A549 (cell line): ENCODE data around the gene TMEM45A. TPM values are rescaled to one million over a fixed set of nuclear protein-coding genes. Genes with fewer than 3 reads are reported as not detected.
A peak's percentile ranks its signal among the peaks of the same experiment; 100 is the strongest.

Experiments used
- ATAC-seq, 2 experiments: fragments of 200-7000 bp in 1 of 2; fragments of >200 bp in 1 of 2; cut with Nextera tagmentation in 1 of 2; cut with Tn5 transposase in 1 of 2; 3 replicates each; pipeline versions ENCODE4 v1.8.0 to v1.9.1; 2018 to 2020; ENCODE audit warnings: mild to moderate bottlenecking in 1 of 2, moderate library complexity in 1 of 2
- CTCF ChIA-PET: fragments of 300-600 bp; sonication (Branson Sonifier 250); formaldehyde crosslinking; extraction: SDS; loops from one replicate; lab custom pipeline; 2021; ENCODE audit warnings: antibody characterized with exemption, inconsistent platforms; lab: Yijun Ruan, JAX
- POLR2A ChIA-PET: fragments of 350-600 bp; formaldehyde crosslinking; extraction: SDS; loops from one replicate; lab custom pipeline; 2021; ENCODE audit warnings: antibody characterized with exemption, inconsistent platforms; lab: Yijun Ruan, JAX
- DNase-seq, 2 experiments: peaks; one replicate each; pipeline versions ENCODE4 v3.0.0 to v3.0.0-alpha.2; 2011 to 2016; ENCODE audit warnings: low read depth in 1 of 2, low spot score in 1 of 2
- FAIRE-seq: peaks from 2 replicates; lab custom pipeline; 2011; peaks lifted over from hg19 to GRCh38; lab: Jason Lieb, UNC
- H3K27ac ChIP-seq, 2 experiments: fragments of >200 bp; sonication (Bioruptor Twin); formaldehyde crosslinking; 3 replicates each; pipeline ENCODE4 v1.5.1; 2016 to 2017
- H3K4me1 ChIP-seq: fragments of >200 bp; sonication (Bioruptor Twin); formaldehyde crosslinking; 3 replicates; pipeline ENCODE4 v1.6.1; 2016
- H3K4me2 ChIP-seq: fragments of >200 bp; sonication (Bioruptor Twin); formaldehyde crosslinking; 3 replicates; pipeline ENCODE4 v1.6.1; 2016
- H3K4me3 ChIP-seq: fragments of >200 bp; sonication (Bioruptor Twin); formaldehyde crosslinking; 3 replicates; pipeline ENCODE4 v1.5.1; 2016
- H3K9me3 ChIP-seq: fragments of >200 bp; sonication (Bioruptor Twin); formaldehyde crosslinking; 3 replicates; pipeline ENCODE4 v1.6.1; 2016
- CBX8 ChIP-seq: fragments of 200-600 bp; sonication (generic); IDR thresholded peaks from 2 replicates; pipeline ENCODE4 v1.6.1; 2016
- CEBPB ChIP-seq, 2 experiments: fragments of >200 bp in 1 of 2; sonication (Bioruptor Twin) in 1 of 2; formaldehyde crosslinking in 1 of 2; IDR thresholded peaks; 2 replicates each; pipeline ENCODE4 v1.6.1; 2012 to 2016
- EP300 ChIP-seq, 2 experiments: fragments of >200 bp; sonication (Bioruptor Twin); formaldehyde crosslinking; IDR thresholded peaks; 2 replicates in 1 of 2; 3 replicates in 1 of 2; pipeline ENCODE4 v1.6.1; 2016 to 2017
- JUN ChIP-seq, 2 experiments: fragments of >200 bp; sonication (Bioruptor Twin); formaldehyde crosslinking; IDR thresholded peaks; 2 replicates in 1 of 2; 3 replicates in 1 of 2; pipeline ENCODE4 v1.6.1; 2016 to 2017
- KDM1A ChIP-seq: fragments of 200-600 bp; sonication (generic); IDR thresholded peaks from 2 replicates; pipeline ENCODE4 v1.6.1; 2016; ENCODE audit warnings: low read depth, mild to moderate bottlenecking
- KDM5A ChIP-seq: fragments of 200-600 bp; sonication (generic); IDR thresholded peaks from 2 replicates; pipeline ENCODE4 v1.6.1; 2016; ENCODE audit warnings: antibody characterized with exemption, mild to moderate bottlenecking
- MAFK ChIP-seq: fragments of 450-650 bp; IDR thresholded peaks from 2 replicates; pipeline ENCODE4 v1.6.1; 2014; ENCODE audit not compliant: partially characterized antibody
- MYC ChIP-seq: IDR thresholded peaks from 2 replicates; pipeline ENCODE4 v1.6.1; 2012; ENCODE audit warnings: mild to moderate bottlenecking, inconsistent platforms, low read length, improper control_type of control experiment, borderline replicate concordance
- NFE2L2 ChIP-seq: fragments of 150-350 bp; conservative IDR thresholded peaks from 2 replicates; pipeline ENCODE4 v1.6.1; 2014; ENCODE audit warnings: low read length
- RAD21 ChIP-seq, 2 experiments: fragments of >200 bp in 1 of 2; sonication (Bioruptor Twin) in 1 of 2; formaldehyde crosslinking in 1 of 2; IDR thresholded peaks in 1 of 2; conservative IDR thresholded peaks in 1 of 2; 2 replicates in 1 of 2; 3 replicates in 1 of 2; pipeline ENCODE4 v1.6.1; 2012 to 2018; ENCODE audit warnings: inconsistent platforms in 1 of 2
- RCOR1 ChIP-seq: fragments of 150-350 bp; IDR thresholded peaks from 2 replicates; pipeline ENCODE4 v1.6.1; 2014; ENCODE audit warnings: antibody characterized with exemption, low read length, low read depth
- RFX5 ChIP-seq: fragments of 450-650 bp; IDR thresholded peaks from 2 replicates; pipeline ENCODE4 v1.7.1; 2014; ENCODE audit warnings: antibody characterized with exemption, mild to moderate bottlenecking, moderate library complexity
- TFCP2L1 ChIP-seq: fragments of 250-450 bp; sonication (Bioruptor Pico); IDR thresholded peaks from 2 replicates; pipeline ENCODE4 v1.5.0; 2021; ENCODE audit warnings: mild to moderate bottlenecking
- TP53 ChIP-seq: fragments of 250-450 bp; sonication (Bioruptor Pico); IDR thresholded peaks from 2 replicates; pipeline ENCODE4 v1.5.0; 2021; ENCODE audit warnings: mild to moderate bottlenecking, moderate library complexity
- ZC3H11A ChIP-seq: fragments of 450-650 bp; IDR thresholded peaks from 2 replicates; pipeline ENCODE4 v1.6.1; 2014; ENCODE audit warnings: antibody characterized with exemption, mild to moderate bottlenecking
- WGBS: methylation state at CpG from one replicate; pipeline ENCODE4 v1.1.6; 2017; ENCODE audit errors: missing lambda C conversion rate; 5-methylcytosine and 5-hydroxymethylcytosine counted together
- polyA plus RNA-seq, 4 experiments: library from polyadenylated mRNA; depleted of rRNA in 3 of 4; stranded (reverse); fragments of >200 nt; fragmentation: RNase III in 1 of 4; extraction: RNeasy Plus Mini Kit Qiagen cat#74134 plus additional on column Dnase treatment in 1 of 4; gene quantifications; 2 replicates in 3 of 4; 3 replicates in 1 of 4; pipeline ENCODE4 v1.2.3, GENCODE V29; 2011 to 2017
- TF ChIP-seq, protein P1 (sequence below): fragments of 450-650 bp; IDR thresholded peaks from 2 replicates; pipeline ENCODE4 v1.6.1; 2014; ENCODE audit warnings: antibody characterized with exemption
- TF ChIP-seq, protein P2 (sequence below): fragments of 250-450 bp; sonication (Bioruptor Pico); IDR thresholded peaks from 2 replicates; pipeline ENCODE4 v1.5.0; 2020; ENCODE audit warnings: low read depth, mild to moderate bottlenecking, moderate library complexity
- TF ChIP-seq, protein P3 (sequence below): fragments of 200-600 bp; sonication (generic); IDR thresholded peaks from 2 replicates; pipeline ENCODE4 v1.6.1; 2016; ENCODE audit warnings: antibody characterized with exemption, mild to moderate bottlenecking, moderate library complexity
- TF ChIP-seq, protein P4 (sequence below): fragments of >200 bp; sonication (Bioruptor Twin); formaldehyde crosslinking; IDR thresholded peaks from 3 replicates; pipeline ENCODE4 v1.6.1; 2016
- TF ChIP-seq, protein P5 (sequence below): IDR thresholded peaks from 2 replicates; pipeline ENCODE4 v1.6.1; 2012

TMEM45A gene
- polyA plus RNA-seq, 2 of the 4 experiments (the other 2 are of a cell fraction): 4.6 to 7.0 TPM

DNA sequence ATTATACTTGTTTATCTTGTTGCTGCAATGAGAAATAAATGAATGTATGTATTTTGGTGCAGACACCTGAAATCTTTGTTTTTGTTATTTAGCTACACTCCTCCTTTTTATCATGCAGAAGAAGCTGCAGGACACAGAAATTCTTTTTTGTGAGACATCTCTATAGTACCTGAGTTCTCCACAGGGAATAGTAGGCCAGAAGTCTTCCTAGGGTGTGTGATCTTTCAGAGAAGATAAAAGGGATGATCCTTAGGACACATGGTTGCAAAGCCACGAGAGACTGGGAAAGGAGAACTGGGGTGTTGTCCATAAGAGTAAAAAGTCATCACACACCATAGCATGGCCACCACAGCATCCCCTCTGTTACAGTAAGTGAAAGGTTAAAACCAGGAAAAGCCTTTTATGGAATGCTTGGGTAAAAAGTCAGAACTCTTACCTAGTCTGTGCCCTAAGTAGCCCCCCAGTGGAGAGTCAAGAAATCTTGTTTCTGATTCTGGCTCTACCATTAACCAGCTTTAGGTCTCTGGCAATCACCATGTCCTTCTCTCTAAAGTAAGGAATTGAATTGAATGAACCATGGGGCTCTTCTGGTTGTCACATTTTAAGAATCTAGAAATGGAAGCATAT lies 85.1 kb downstream of the TMEM45A start:
- no peak overlapping the region for H3K4me2 ChIP-seq
- no peak overlapping the region for H3K4me3 ChIP-seq
- ATAC-seq (peak in 1 of 2 experiments; percentile 38; a peak in 2 of 6 replicates), DNase-seq (no peak), FAIRE-seq (no peak)
- no peaks in the 10 kb centered on the region for H3K9me3 ChIP-seq
- ChIA-PET CTCF (interaction anchor here (1.1 to 2.5 kb wide), 3 partner anchors 12 to 26 kb away, joined by 3 to 8 read pairs (median 4); no protein-coding TSS in a partner anchor), POLR2A (no interaction called here)
- H3K4me1 ChIP-seq: peaks cover 8% of the 10 kb centered on the region; the same call in 2 of the 3 replicates
- WGBS: 33% methylated on average over 1 of the region's 1 CpG
- no peak for TF ChIP-seq JUN (IDR thresholded peaks at IDR 0.05)
- TF ChIP-seq, protein P1, sequence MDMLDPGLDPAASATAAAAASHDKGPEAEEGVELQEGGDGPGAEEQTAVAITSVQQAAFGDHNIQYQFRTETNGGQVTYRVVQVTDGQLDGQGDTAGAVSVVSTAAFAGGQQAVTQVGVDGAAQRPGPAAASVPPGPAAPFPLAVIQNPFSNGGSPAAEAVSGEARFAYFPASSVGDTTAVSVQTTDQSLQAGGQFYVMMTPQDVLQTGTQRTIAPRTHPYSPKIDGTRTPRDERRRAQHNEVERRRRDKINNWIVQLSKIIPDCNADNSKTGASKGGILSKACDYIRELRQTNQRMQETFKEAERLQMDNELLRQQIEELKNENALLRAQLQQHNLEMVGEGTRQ: no peak
- TF ChIP-seq RCOR1: no peak
- TF ChIP-seq MAFK: no peak
- no peak for TF ChIP-seq KDM5A
- TF ChIP-seq ZC3H11A: no peak
- TF ChIP-seq, protein P2, sequence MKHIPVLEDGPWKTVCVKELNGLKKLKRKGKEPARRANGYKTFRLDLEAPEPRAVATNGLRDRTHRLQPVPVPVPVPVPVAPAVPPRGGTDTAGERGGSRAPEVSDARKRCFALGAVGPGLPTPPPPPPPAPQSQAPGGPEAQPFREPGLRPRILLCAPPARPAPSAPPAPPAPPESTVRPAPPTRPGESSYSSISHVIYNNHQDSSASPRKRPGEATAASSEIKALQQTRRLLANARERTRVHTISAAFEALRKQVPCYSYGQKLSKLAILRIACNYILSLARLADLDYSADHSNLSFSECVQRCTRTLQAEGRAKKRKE (CRISPR knock-in tag): no peak
- TF ChIP-seq, protein P3, sequence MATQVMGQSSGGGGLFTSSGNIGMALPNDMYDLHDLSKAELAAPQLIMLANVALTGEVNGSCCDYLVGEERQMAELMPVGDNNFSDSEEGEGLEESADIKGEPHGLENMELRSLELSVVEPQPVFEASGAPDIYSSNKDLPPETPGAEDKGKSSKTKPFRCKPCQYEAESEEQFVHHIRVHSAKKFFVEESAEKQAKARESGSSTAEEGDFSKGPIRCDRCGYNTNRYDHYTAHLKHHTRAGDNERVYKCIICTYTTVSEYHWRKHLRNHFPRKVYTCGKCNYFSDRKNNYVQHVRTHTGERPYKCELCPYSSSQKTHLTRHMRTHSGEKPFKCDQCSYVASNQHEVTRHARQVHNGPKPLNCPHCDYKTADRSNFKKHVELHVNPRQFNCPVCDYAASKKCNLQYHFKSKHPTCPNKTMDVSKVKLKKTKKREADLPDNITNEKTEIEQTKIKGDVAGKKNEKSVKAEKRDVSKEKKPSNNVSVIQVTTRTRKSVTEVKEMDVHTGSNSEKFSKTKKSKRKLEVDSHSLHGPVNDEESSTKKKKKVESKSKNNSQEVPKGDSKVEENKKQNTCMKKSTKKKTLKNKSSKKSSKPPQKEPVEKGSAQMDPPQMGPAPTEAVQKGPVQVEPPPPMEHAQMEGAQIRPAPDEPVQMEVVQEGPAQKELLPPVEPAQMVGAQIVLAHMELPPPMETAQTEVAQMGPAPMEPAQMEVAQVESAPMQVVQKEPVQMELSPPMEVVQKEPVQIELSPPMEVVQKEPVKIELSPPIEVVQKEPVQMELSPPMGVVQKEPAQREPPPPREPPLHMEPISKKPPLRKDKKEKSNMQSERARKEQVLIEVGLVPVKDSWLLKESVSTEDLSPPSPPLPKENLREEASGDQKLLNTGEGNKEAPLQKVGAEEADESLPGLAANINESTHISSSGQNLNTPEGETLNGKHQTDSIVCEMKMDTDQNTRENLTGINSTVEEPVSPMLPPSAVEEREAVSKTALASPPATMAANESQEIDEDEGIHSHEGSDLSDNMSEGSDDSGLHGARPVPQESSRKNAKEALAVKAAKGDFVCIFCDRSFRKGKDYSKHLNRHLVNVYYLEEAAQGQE: no peak
- no peak for TF ChIP-seq MYC
- TF ChIP-seq CEBPB (IDR thresholded peaks at IDR 0.05): no peak
- no peak for TF ChIP-seq CBX8
- no peak overlapping the region for H3K27ac ChIP-seq

DNA sequence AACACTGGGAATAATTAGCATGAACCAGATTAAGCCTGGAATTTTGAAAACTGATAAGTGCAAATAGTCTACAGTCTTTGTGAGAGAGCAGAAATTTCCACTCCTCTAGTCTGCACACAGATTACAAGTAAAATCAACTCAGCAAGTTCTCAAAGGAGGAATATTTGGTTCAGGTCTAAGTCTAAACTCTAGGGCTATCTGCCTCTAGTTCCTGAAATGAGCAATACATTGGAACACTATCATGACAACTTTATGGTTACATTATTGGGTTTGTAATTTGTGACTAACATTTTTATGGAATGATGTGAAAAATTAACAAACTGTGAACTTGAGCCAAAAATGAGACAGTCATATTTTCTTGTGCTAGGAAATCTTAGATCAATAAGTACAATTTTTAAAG lies 86.2 kb downstream of the TMEM45A start:
- DNase-seq (no peak), FAIRE-seq (no peak)
- POLR2A ChIA-PET: no interaction called here
- CTCF ChIA-PET: interaction anchor here (2.5 kb wide), 1 partner anchor 11 kb away, joined by 8 read pairs; no protein-coding TSS in a partner anchor
- H3K9me3 ChIP-seq: no peaks in the 10 kb centered on the region
- H3K27ac ChIP-seq: no peak overlapping the region
- H3K4me2 ChIP-seq: no peak overlapping the region
- no peak for TF ChIP-seq RFX5
- no peak for TF ChIP-seq KDM1A
- TF ChIP-seq RCOR1: no peak
- no peak for TF ChIP-seq EP300 (IDR thresholded peaks at IDR 0.05)
- TF ChIP-seq TP53: no peak
- TF ChIP-seq, protein P4, sequence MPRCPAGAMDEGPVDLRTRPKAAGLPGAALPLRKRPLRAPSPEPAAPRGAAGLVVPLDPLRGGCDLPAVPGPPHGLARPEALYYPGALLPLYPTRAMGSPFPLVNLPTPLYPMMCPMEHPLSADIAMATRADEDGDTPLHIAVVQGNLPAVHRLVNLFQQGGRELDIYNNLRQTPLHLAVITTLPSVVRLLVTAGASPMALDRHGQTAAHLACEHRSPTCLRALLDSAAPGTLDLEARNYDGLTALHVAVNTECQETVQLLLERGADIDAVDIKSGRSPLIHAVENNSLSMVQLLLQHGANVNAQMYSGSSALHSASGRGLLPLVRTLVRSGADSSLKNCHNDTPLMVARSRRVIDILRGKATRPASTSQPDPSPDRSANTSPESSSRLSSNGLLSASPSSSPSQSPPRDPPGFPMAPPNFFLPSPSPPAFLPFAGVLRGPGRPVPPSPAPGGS: no peak
- TF ChIP-seq MYC: no peak
- TF ChIP-seq, protein P5, sequence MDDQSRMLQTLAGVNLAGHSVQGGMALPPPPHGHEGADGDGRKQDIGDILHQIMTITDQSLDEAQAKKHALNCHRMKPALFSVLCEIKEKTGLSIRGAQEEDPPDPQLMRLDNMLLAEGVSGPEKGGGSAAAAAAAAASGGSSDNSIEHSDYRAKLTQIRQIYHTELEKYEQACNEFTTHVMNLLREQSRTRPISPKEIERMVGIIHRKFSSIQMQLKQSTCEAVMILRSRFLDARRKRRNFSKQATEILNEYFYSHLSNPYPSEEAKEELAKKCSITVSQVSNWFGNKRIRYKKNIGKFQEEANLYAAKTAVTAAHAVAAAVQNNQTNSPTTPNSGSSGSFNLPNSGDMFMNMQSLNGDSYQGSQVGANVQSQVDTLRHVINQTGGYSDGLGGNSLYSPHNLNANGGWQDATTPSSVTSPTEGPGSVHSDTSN: no peak
- no peak for TF ChIP-seq NFE2L2
- TF ChIP-seq RAD21 (conservative IDR thresholded peaks at IDR 0.05 in 1 of 2, IDR thresholded peaks at IDR 0.05 in 1 of 2): no peak
- no peak for TF ChIP-seq TFCP2L1
- TF ChIP-seq, all 56 proteins: peak for 0
- no peak for ATAC-seq
- H3K4me3 ChIP-seq: no peak overlapping the region
- H3K4me1 ChIP-seq: peaks cover 8% of the 10 kb centered on the region; the same call in 2 of the 3 replicates
